Kidney (tissue), 14 donors: ENCODE measurements around the gene NTRK3. TPM values are rescaled to one million over a fixed set of nuclear protein-coding genes. Genes with fewer than 3 reads are reported as not detected.
A peak's percentile ranks its signal among the peaks of the same experiment; 100 is the strongest.

Source experiments
- DNase-seq, 5 donors: peaks; one replicate each; pipeline ENCODE4 v3.0.0-alpha.2; 2013 to 2020
- FAIRE-seq: peaks from 2 replicates; lab custom pipeline; 2012; peaks lifted over from hg19 to GRCh38; lab: Jason Lieb, UNC
- H3K27ac ChIP-seq, 2 donors: one replicate each; pipeline ENCODE4 v1.7.0; 2013; ENCODE audit warnings: low read depth in 2 of 2, low read length in 2 of 2, inconsistent platforms in 1 of 2
- H3K27me3 ChIP-seq: one replicate; pipeline ENCODE4 v1.7.1; 2013; ENCODE audit warnings: low read length, inconsistent platforms; ENCODE audit not compliant: control insufficient read depth, insufficient read depth
- H3K36me3 ChIP-seq, 3 donors: one replicate each; pipeline versions ENCODE4 v1.7.0 to v1.7.1; 2013; ENCODE audit warnings: low read length in 3 of 3, control low read depth in 1 of 3, inconsistent platforms in 1 of 3; ENCODE audit not compliant: insufficient read depth in 3 of 3, control insufficient read depth in 2 of 3
- H3K4me1 ChIP-seq, 3 donors: one replicate each; pipeline versions ENCODE4 v1.7.0 to v1.7.1; 2013; ENCODE audit warnings: low read length in 3 of 3, inconsistent platforms in 1 of 3, low read depth in 1 of 3; ENCODE audit not compliant: control insufficient read depth in 2 of 3, insufficient read depth in 2 of 3
- H3K4me3 ChIP-seq, 3 donors: one replicate each; pipeline versions ENCODE4 v1.7.0 to v1.8.1; 2013; ENCODE audit warnings: low read length in 3 of 3, control low read depth in 1 of 3, inconsistent platforms in 1 of 3
- H3K9ac ChIP-seq, 3 donors: one replicate each; pipeline versions ENCODE4 v1.7.0 to v1.7.1; 2013; ENCODE audit warnings: low read length in 3 of 3, control low read depth in 1 of 3, inconsistent platforms in 1 of 3
- H3K9me3 ChIP-seq, 3 donors: one replicate each; pipeline versions ENCODE4 v1.7.0 to v1.7.1; 2013; ENCODE audit warnings: low read length in 3 of 3, control low read depth in 1 of 3, inconsistent platforms in 1 of 3; ENCODE audit not compliant: control insufficient read depth in 2 of 3, insufficient read depth in 1 of 3
- CTCF ChIP-seq: IDR thresholded peaks from 3 replicates; pipeline ENCODE4 v1.5.1; 2012; ENCODE audit warnings: mild to moderate bottlenecking, moderate library complexity, borderline replicate concordance; ENCODE audit not compliant: insufficient read depth; ENCODE audit errors: extremely low read depth
- intact Hi-C: fragments of 100-400 bp; cut with DNase I; formaldehyde crosslinking; loops from one replicate; pipeline ENCODE4 v1.11.1; 2022
- polyA plus RNA-seq: library from polyadenylated mRNA; stranded (reverse); fragments of 350-450 nt; fragmentation: Illumina TruSeq; extraction: RNeasy Lipid Tissue Mini Kit (QIAGEN cat#74804); gene quantifications from one replicate; pipeline ENCODE4 v1.2.3, GENCODE V29; 2014; ENCODE audit warnings: low read depth, low replicate concordance; ENCODE audit not compliant: insufficient read depth
- total RNA-seq: library from RNA; stranded (reverse); fragmentation: NEBNext Ultra II Directional; extraction: Animal tissue kit (Norgen Biotek cat#: 25700); gene quantifications from one replicate; pipeline ENCODE4 v1.2.1, GENCODE V29; 2021
- donor health status: control.
- donor health status: control.
- donor health status: control.
- donor health status: control.
- donor health status: control.
- donor health status: DM: yes; HTN: yes; CAD: no.
- donor health status: Normal renal cell carcinoma (clear cell type).

Gene NTRK3
- total and polyA plus RNA-seq, 2 donors from 2014 or later = 8.9 to 25.5 TPM

DNA sequence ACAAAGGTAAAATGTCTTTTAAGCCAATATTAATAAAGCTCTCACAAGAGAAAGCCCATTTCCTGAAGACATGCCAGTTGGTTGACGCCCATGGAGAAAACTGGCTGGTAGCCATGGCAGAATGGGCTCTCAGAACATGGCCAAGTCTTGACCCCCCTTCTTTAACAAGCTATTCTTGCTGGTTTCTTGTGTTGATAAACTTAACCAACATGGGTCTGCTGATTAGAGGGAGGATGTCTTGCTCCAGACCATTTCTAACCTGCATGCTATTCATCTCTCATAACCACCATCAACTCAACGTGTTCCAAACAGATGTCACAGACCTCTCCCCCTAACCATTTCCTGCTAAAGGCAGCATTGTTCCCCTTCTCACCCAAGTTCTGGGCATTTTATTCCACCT lies 25.7 kb downstream of the NTRK3 start:
- DNase-seq (no peak), FAIRE-seq (no peak)
- H3K9ac ChIP-seq = no peak overlapping the region
- H3K36me3 ChIP-seq = no peaks in the 10 kb centered on the region
- no peak for TF ChIP-seq CTCF
- no peaks in the 10 kb centered on the region for H3K27me3 ChIP-seq
- H3K9me3 ChIP-seq = no peaks in the 10 kb centered on the region
- intact Hi-C loops = no loop called here
- H3K27ac ChIP-seq = no peak overlapping the region
- H3K4me1 ChIP-seq = no peaks in the 10 kb centered on the region
- no peak overlapping the region for H3K4me3 ChIP-seq

DNA sequence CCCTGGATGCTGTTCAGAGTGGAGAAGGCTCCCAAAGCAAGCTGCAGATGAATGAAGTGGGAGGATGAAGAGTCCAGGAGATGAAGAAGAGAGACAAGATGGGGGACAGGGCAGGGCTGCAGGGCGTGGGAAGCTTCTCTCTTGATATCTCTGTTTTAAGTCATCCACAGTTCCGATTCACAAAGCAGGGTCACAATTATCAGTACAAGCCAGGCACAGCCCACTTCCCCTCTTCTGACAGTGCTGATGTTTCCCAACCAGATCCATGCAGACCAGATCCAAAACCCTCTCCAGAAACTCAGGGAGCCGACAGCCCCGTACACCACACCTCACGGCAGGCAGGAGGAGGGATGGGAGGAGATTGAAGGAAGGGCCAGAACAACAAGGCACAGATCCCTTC lies 31.1 kb downstream of the NTRK3 start:
- FAIRE-seq (no peak), DNase-seq (no peak)
- H3K4me1 ChIP-seq = no peaks in the 10 kb centered on the region
- H3K36me3 ChIP-seq = no peaks in the 10 kb centered on the region
- no peaks in the 10 kb centered on the region for H3K27me3 ChIP-seq
- H3K27ac ChIP-seq = no peak overlapping the region
- no peak for TF ChIP-seq CTCF
- intact Hi-C loops = no loop called here
- H3K4me3 ChIP-seq = no peak overlapping the region
- H3K9me3 ChIP-seq = no peaks in the 10 kb centered on the region
- no peak overlapping the region for H3K9ac ChIP-seq

- TF ChIP-seq CTCF = no peak
- Histone ChIP-seq H3K4me3 (no peak overlapping the region), H3K9ac (no peak overlapping the region), H3K27me3 (no peaks in the 10 kb centered on the region), H3K36me3 (no peaks in the 10 kb centered on the region), H3K9me3 (no peaks in the 10 kb centered on the region), H3K27ac (no peak overlapping the region), H3K4me1 (no peaks in the 10 kb centered on the region)
- DNase-seq = peak in 1 of 5 donors; percentile 19
- intact Hi-C loops = no loop called here
- no peak for FAIRE-seq
These were observed 33.5 kb downstream of the NTRK3 start for GRCh38 chr15:88223084-88223483.

GRCh38 chr15:88221836-88222235 lies 34.7 kb downstream of the NTRK3 start:
- H3K4me3 ChIP-seq = no peak overlapping the region
- FAIRE-seq (no peak), DNase-seq (no peak)
- no peaks in the 10 kb centered on the region for H3K36me3 ChIP-seq
- no peak overlapping the region for H3K9ac ChIP-seq
- no peaks in the 10 kb centered on the region for H3K27me3 ChIP-seq
- no peak overlapping the region for H3K27ac ChIP-seq
- no peaks in the 10 kb centered on the region for H3K9me3 ChIP-seq
- no peaks in the 10 kb centered on the region for H3K4me1 ChIP-seq
- intact Hi-C loops = no loop called here
- no peak for TF ChIP-seq CTCF
